Measurements from ENCODE around the gene PSMD9. TPM values are rescaled to one million over a fixed set of nuclear protein-coding genes. Genes with fewer than 3 reads are reported as not detected.

The PSMD9 gene
- total RNA-seq, 1 experiment from 2014 or later = 86.4 TPM

GRCh38 chr12:121918679-121919038 is 30.1 kb downstream of the PSMD9 start:
- BruUV-seq (replicated peaks) = no TSS peak
- Histone ChIP-seq H3K4me1 (ENCODE audit: insufficient read depth, low read length, poor library complexity, severe bottlenecking) (peaks cover 41% of the 10 kb centered on the region), H3K27ac (ENCODE audit: low read depth, low read length, poor library complexity, severe bottlenecking) (peak overlapping the region; percentile 81), H3K4me3 (ENCODE audit: low read depth, low read length, poor library complexity, severe bottlenecking) (peak overlapping the region; percentile 56), H3K27me3 (replicated peaks; ENCODE audit: insufficient read depth, low read depth, low read length, poor library complexity) (no peaks in the 10 kb centered on the region), H3K9me3 (ENCODE audit: low read depth, low read length, poor library complexity, severe bottlenecking) (no peaks in the 10 kb centered on the region), H3K36me3 (ENCODE audit: insufficient read depth, low read length, poor library complexity, severe bottlenecking) (peaks cover 3% of the 10 kb centered on the region)
- ChIA-PET CTCF (interaction anchor here (1.2 kb wide), 1 partner anchor 205 kb away, joined by 3 read pairs; no protein-coding TSS in a partner anchor), POLR2A (ENCODE audit: low non-redundant PET) (no interaction called here)
- no peak for DNase-seq (ENCODE audit: low spot score)
- intact Hi-C loops (cut with micrococcal nuclease; ENCODE audit: unreplicated experiment) = loop anchor here (10.0 kb wide), 1 partner anchor 136 kb away; no protein-coding TSS in a partner anchor
- no peak for TF ChIP-seq EZH2 (IDR thresholded peaks at IDR 0.05; ENCODE audit: borderline replicate concordance, low read depth, low read length, poor library complexity, severe bottlenecking)
- no peak for TF ChIP-seq CTCF (conservative IDR thresholded peaks at IDR 0.05; ENCODE audit: low read depth, low read length)

- Histone ChIP-seq H3K27ac (ENCODE audit: low read depth, low read length, poor library complexity, severe bottlenecking) (no peak overlapping the region), H3K9me3 (ENCODE audit: low read depth, low read length, poor library complexity, severe bottlenecking) (no peaks in the 10 kb centered on the region), H3K27me3 (replicated peaks; ENCODE audit: insufficient read depth, low read depth, low read length, poor library complexity) (no peaks in the 10 kb centered on the region), H3K4me3 (ENCODE audit: low read depth, low read length, poor library complexity, severe bottlenecking) (no peak overlapping the region), H3K4me1 (ENCODE audit: insufficient read depth, low read length, poor library complexity, severe bottlenecking) (peaks cover 42% of the 10 kb centered on the region), H3K36me3 (ENCODE audit: insufficient read depth, low read length, poor library complexity, severe bottlenecking) (peaks cover 3% of the 10 kb centered on the region)
- no TSS peak for BruUV-seq (replicated peaks)
- ChIA-PET POLR2A (ENCODE audit: low non-redundant PET) (interaction anchor here (0.7 kb wide), 1 partner anchor 288 kb away, joined by 5 read pairs; no protein-coding TSS in a partner anchor), CTCF (no interaction called here)
- TF ChIP-seq EZH2 (IDR thresholded peaks at IDR 0.05; ENCODE audit: borderline replicate concordance, low read depth, low read length, poor library complexity, severe bottlenecking) = no peak
- no peak for TF ChIP-seq CTCF (conservative IDR thresholded peaks at IDR 0.05; ENCODE audit: low read depth, low read length)
- no peak for DNase-seq (ENCODE audit: low spot score)
- intact Hi-C loops (cut with micrococcal nuclease; ENCODE audit: unreplicated experiment) = no loop called here
Observed at GRCh38 chr12:121921066-121921465, 32.5 kb downstream of the PSMD9 start.

- CTCF ChIA-PET = no interaction called here
- TF ChIP-seq CTCF (conservative IDR thresholded peaks at IDR 0.05; ENCODE audit: low read depth, low read length) (no peak), EZH2 (IDR thresholded peaks at IDR 0.05; ENCODE audit: borderline replicate concordance, low read depth, low read length, poor library complexity, severe bottlenecking) (no peak)
- H3K9me3 ChIP-seq (ENCODE audit: low read depth, low read length, poor library complexity, severe bottlenecking) = no peaks in the 10 kb centered on the region
- H3K4me3 ChIP-seq (ENCODE audit: low read depth, low read length, poor library complexity, severe bottlenecking) = no peak overlapping the region
- POLR2A ChIA-PET (ENCODE audit: low non-redundant PET) = no interaction called here
- no peaks in the 10 kb centered on the region for H3K36me3 ChIP-seq (ENCODE audit: insufficient read depth, low read length, poor library complexity, severe bottlenecking)
- H3K27me3 ChIP-seq (replicated peaks; ENCODE audit: insufficient read depth, low read depth, low read length, poor library complexity) = no peaks in the 10 kb centered on the region
- H3K27ac ChIP-seq (ENCODE audit: low read depth, low read length, poor library complexity, severe bottlenecking) = peak overlapping the region; percentile 88
- intact Hi-C loops (cut with micrococcal nuclease; ENCODE audit: unreplicated experiment) = loop anchor here (2.0 kb wide), 1 partner anchor 97 kb away; no protein-coding TSS in a partner anchor
- peaks cover 29% of the 10 kb centered on the region for H3K4me1 ChIP-seq (ENCODE audit: insufficient read depth, low read length, poor library complexity, severe bottlenecking)
- peak; percentile 63 for DNase-seq (ENCODE audit: low spot score)
- BruUV-seq (replicated peaks) = TSS peak; percentile 77
Observed at GRCh38 chr12:121925358-121925695, 36.7 kb downstream of the PSMD9 start.
